WTC11 (cell line): ENCODE measurements around the gene RAD9A. TPM values are rescaled to one million over a fixed set of nuclear protein-coding genes. Genes with fewer than 3 reads are reported as not detected.

Source experiments
- ATAC-seq: fragments of 200-7000 bp; cut with Tn5 transposase; 2 replicates; pipeline ENCODE4 v1.10.0; 2021; ENCODE audit warnings: mild to moderate bottlenecking, moderate library complexity
- CTCF ChIA-PET: fragments of 300-600 bp; sonication (Branson Sonifier 250); formaldehyde crosslinking; loops from one replicate; lab custom pipeline; 2021; ENCODE audit warnings: antibody characterized with exemption; lab: Charles Lee
- POLR2A ChIA-PET: fragments of 350-600 bp; sonication (Branson Sonifier 250); formaldehyde crosslinking; loops from one replicate; lab custom pipeline; 2021; ENCODE audit warnings: antibody characterized with exemption; lab: Charles Lee
- DNase-seq: peaks from one replicate; pipeline ENCODE4 v3.0.0; 2021; ENCODE audit warnings: low spot score
- H3K27ac Mint-ChIP-seq: 2 replicates; pipeline ENCODE4 v1.8.0; 2021; ENCODE audit warnings: mixed read lengths
- H3K27me3 Mint-ChIP-seq: 2 replicates; pipeline ENCODE4 v1.8.0; 2021; ENCODE audit warnings: low read depth, mild to moderate bottlenecking, moderate library complexity, mixed read lengths
- H3K36me3 Mint-ChIP-seq: 2 replicates; pipeline ENCODE4 v1.8.0; 2021; ENCODE audit warnings: mixed read lengths
- H3K4me1 Mint-ChIP-seq: 2 replicates; pipeline ENCODE4 v1.8.0; 2022; ENCODE audit warnings: mixed read lengths
- H3K4me3 Mint-ChIP-seq: 2 replicates; pipeline ENCODE4 v1.8.0; 2021; ENCODE audit warnings: mild to moderate bottlenecking, moderate library complexity, mixed read lengths
- H3K9me3 Mint-ChIP-seq: 2 replicates; pipeline ENCODE4 v1.8.0; 2021; ENCODE audit warnings: mixed read lengths
- ELF4 ChIP-seq: sonication (generic); formaldehyde crosslinking; IDR thresholded peaks from 2 replicates; pipeline ENCODE4 v1.8.1; 2022; ENCODE audit warnings: low read depth, mild to moderate bottlenecking, moderate library complexity, missing genetic modification reagents
- EMX1 ChIP-seq: fragments of 250-450 bp; sonication (Bioruptor Pico); IDR thresholded peaks from 2 replicates; pipeline ENCODE4 v1.8.0; 2021; ENCODE audit warnings: mild to moderate bottlenecking
- IRF2 ChIP-seq: sonication (generic); formaldehyde crosslinking; IDR thresholded peaks from 2 replicates; pipeline ENCODE4 v1.8.0; 2022; ENCODE audit warnings: low read depth, missing genetic modification reagents, borderline replicate concordance
- MXD4 ChIP-seq: fragments of 250-450 bp; sonication (Bioruptor Pico); IDR thresholded peaks from 2 replicates; pipeline ENCODE4 v1.8.0; 2021; ENCODE audit warnings: mild to moderate bottlenecking, moderate library complexity, borderline replicate concordance
- MYBL2 ChIP-seq: sonication (generic); formaldehyde crosslinking; IDR thresholded peaks from 2 replicates; pipeline ENCODE4 v1.8.1; 2023; ENCODE audit warnings: mild to moderate bottlenecking, moderate library complexity, missing genetic modification reagents
- PRRX2 ChIP-seq: fragments of 250-450 bp; sonication (Bioruptor Pico); IDR thresholded peaks from 2 replicates; pipeline ENCODE4 v1.8.0; 2021; ENCODE audit warnings: mild to moderate bottlenecking
- SOX15 ChIP-seq: fragments of 250-450 bp; sonication (Bioruptor Pico); IDR thresholded peaks from 2 replicates; pipeline ENCODE4 v1.9.0; 2021; ENCODE audit warnings: mild to moderate bottlenecking
- TEAD4 ChIP-seq: sonication (generic); formaldehyde crosslinking; IDR thresholded peaks from 2 replicates; pipeline ENCODE4 v1.8.0; 2022; ENCODE audit warnings: mild to moderate bottlenecking, missing genetic modification reagents
- ZNF121 ChIP-seq: sonication (generic); formaldehyde crosslinking; IDR thresholded peaks from 2 replicates; pipeline ENCODE4 v1.8.0; 2023; ENCODE audit warnings: missing genetic modification reagents
- ZNF138 ChIP-seq: sonication (generic); formaldehyde crosslinking; conservative IDR thresholded peaks from 2 replicates; pipeline ENCODE4 v1.8.1; 2022; ENCODE audit warnings: mild to moderate bottlenecking, moderate library complexity, missing genetic modification reagents
- ZNF232 ChIP-seq: sonication (generic); formaldehyde crosslinking; IDR thresholded peaks from 2 replicates; pipeline ENCODE4 v1.8.0; 2022; ENCODE audit warnings: mild to moderate bottlenecking, missing genetic modification reagents
- ZNF317 ChIP-seq: sonication (generic); formaldehyde crosslinking; IDR thresholded peaks from 2 replicates; pipeline ENCODE4 v1.8.1; 2023; ENCODE audit warnings: low read depth, mild to moderate bottlenecking, moderate library complexity, missing genetic modification reagents, borderline replicate concordance
- ZNF423 ChIP-seq: fragments of 250-450 bp; sonication (Bioruptor Pico); IDR thresholded peaks from 2 replicates; pipeline ENCODE4 v2.1.2; 2022; ENCODE audit warnings: mild to moderate bottlenecking, moderate library complexity
- total RNA-seq: library from RNA; stranded (reverse); gene quantifications from 3 replicates; pipeline ENCODE4 v1.2.3, GENCODE V29; 2021
- TF ChIP-seq, protein P1 (sequence below): sonication (generic); formaldehyde crosslinking; IDR thresholded peaks from 2 replicates; pipeline ENCODE4 v1.8.0; 2022; ENCODE audit warnings: mild to moderate bottlenecking, missing genetic modification reagents
- TF ChIP-seq, protein P2 (sequence below): sonication (generic); formaldehyde crosslinking; IDR thresholded peaks from 2 replicates; pipeline ENCODE4 v1.8.0; 2023; ENCODE audit warnings: missing genetic modification reagents
- TF ChIP-seq, protein P3 (sequence below): sonication (generic); formaldehyde crosslinking; IDR thresholded peaks from 2 replicates; pipeline ENCODE4 v1.8.0; 2023; ENCODE audit warnings: mild to moderate bottlenecking, missing genetic modification reagents
- TF ChIP-seq, protein P4 (sequence below): sonication (generic); formaldehyde crosslinking; IDR thresholded peaks from 2 replicates; pipeline ENCODE4 v1.8.1; 2022; ENCODE audit warnings: missing genetic modification reagents, borderline replicate concordance
- TF ChIP-seq, protein P5 (sequence below): sonication (generic); formaldehyde crosslinking; IDR thresholded peaks from 2 replicates; pipeline ENCODE4 v1.8.1; 2022; ENCODE audit warnings: mild to moderate bottlenecking, moderate library complexity, missing genetic modification reagents
- TF ChIP-seq, protein P6 (sequence below): sonication (generic); formaldehyde crosslinking; IDR thresholded peaks from 2 replicates; pipeline ENCODE4 v1.8.1; 2023; ENCODE audit warnings: mild to moderate bottlenecking, missing genetic modification reagents, moderate library complexity

Gene RAD9A
- total RNA-seq, 1 experiment from 2014 or later = 45.5 TPM

DNA sequence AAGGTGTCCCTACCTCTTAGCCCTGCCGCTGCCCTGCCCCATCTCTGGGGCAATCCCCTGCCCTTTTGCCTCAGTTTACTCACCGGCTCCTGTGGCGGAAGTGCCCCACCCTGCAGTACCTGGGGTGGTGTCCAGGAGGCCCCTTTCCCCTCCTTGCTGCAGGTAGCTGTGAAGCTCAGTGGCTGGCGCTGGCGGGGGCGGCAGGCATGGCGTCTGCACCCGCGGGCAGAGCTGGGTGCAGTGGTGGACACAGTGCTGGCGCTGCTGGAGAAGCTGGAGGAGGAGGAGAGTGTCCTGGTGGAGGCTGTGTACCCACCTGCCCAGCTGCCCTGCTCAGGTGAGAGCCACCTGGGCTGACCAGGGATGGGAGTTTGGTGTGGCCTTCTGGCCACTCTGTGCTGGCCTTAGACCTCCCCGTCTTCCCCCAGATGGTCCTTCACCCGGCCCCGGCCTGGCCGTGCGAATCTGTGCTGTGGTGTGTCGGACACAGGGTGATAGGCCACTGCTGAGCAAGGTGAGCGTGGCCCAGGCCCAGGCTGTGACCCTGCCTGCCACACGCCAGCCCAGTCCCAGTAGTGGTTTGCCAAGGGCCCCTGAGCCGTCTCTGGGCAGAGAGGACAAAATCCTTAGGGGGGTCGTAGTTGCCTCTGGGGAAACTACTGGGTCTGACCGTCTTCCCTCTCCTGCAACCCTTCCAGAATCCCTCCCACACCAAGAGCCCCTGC, 27.7 kb downstream of the RAD9A start:
- Mint-ChIP-seq H3K27ac (no peak overlapping the region), H3K4me1 (peaks cover 19% of the 10 kb centered on the region), H3K27me3 (peaks cover 6% of the 10 kb centered on the region; the same call in 1 of the 2 replicates), H3K4me3 (peak overlapping the region; percentile 29), H3K9me3 (no peaks in the 10 kb centered on the region), H3K36me3 (no peaks in the 10 kb centered on the region)
- ChIA-PET POLR2A (interaction anchor here (0.8 to 2.5 kb wide), 4 partner anchors 9 to 454 kb away, joined by 3 to 11 read pairs (median 5); partner anchors contain the start of genes PPP1CA and RPS6KB2), CTCF (interaction anchor here (0.8 to 4.1 kb wide), 7 partner anchors 12 to 68 kb away, joined by 3 to 45 read pairs (median 5); partner anchors contain the start of genes PPP1CA and TBC1D10C)
- TF ChIP-seq, protein P1, sequence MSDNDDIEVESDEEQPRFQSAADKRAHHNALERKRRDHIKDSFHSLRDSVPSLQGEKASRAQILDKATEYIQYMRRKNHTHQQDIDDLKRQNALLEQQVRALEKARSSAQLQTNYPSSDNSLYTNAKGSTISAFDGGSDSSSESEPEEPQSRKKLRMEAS = no peak
- TF ChIP-seq, protein P2, sequence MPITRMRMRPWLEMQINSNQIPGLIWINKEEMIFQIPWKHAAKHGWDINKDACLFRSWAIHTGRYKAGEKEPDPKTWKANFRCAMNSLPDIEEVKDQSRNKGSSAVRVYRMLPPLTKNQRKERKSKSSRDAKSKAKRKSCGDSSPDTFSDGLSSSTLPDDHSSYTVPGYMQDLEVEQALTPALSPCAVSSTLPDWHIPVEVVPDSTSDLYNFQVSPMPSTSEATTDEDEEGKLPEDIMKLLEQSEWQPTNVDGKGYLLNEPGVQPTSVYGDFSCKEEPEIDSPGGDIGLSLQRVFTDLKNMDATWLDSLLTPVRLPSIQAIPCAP (CRISPR knock-in tag) = no peak
- TF ChIP-seq ZNF232 (CRISPR knock-in tag) (no peak), MYBL2 (CRISPR knock-in tag) (no peak), ELF4 (CRISPR knock-in tag) (no peak), PRRX2 (no peak), MXD4 (CRISPR knock-in tag) (no peak), ZNF121 (CRISPR knock-in tag) (no peak), ZNF138 (CRISPR knock-in tag) (no peak), SOX15 (CRISPR knock-in tag) (no peak), IRF2 (no peak), TEAD4 (CRISPR knock-in tag) (no peak), EMX1 (CRISPR knock-in tag) (no peak)
- TF ChIP-seq, protein P3, sequence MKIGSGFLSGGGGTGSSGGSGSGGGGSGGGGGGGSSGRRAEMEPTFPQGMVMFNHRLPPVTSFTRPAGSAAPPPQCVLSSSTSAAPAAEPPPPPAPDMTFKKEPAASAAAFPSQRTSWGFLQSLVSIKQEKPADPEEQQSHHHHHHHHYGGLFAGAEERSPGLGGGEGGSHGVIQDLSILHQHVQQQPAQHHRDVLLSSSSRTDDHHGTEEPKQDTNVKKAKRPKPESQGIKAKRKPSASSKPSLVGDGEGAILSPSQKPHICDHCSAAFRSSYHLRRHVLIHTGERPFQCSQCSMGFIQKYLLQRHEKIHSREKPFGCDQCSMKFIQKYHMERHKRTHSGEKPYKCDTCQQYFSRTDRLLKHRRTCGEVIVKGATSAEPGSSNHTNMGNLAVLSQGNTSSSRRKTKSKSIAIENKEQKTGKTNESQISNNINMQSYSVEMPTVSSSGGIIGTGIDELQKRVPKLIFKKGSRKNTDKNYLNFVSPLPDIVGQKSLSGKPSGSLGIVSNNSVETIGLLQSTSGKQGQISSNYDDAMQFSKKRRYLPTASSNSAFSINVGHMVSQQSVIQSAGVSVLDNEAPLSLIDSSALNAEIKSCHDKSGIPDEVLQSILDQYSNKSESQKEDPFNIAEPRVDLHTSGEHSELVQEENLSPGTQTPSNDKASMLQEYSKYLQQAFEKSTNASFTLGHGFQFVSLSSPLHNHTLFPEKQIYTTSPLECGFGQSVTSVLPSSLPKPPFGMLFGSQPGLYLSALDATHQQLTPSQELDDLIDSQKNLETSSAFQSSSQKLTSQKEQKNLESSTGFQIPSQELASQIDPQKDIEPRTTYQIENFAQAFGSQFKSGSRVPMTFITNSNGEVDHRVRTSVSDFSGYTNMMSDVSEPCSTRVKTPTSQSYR (CRISPR knock-in tag) = no peak
- TF ChIP-seq, protein P4, sequence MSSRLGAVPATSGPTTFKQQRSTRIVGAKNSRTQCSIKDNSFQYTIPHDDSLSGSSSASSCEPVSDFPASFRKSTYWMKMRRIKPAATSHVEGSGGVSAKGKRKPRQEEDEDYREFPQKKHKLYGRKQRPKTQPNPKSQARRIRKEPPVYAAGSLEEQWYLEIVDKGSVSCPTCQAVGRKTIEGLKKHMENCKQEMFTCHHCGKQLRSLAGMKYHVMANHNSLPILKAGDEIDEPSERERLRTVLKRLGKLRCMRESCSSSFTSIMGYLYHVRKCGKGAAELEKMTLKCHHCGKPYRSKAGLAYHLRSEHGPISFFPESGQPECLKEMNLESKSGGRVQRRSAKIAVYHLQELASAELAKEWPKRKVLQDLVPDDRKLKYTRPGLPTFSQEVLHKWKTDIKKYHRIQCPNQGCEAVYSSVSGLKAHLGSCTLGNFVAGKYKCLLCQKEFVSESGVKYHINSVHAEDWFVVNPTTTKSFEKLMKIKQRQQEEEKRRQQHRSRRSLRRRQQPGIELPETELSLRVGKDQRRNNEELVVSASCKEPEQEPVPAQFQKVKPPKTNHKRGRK = no peak
- TF ChIP-seq, protein P5, sequence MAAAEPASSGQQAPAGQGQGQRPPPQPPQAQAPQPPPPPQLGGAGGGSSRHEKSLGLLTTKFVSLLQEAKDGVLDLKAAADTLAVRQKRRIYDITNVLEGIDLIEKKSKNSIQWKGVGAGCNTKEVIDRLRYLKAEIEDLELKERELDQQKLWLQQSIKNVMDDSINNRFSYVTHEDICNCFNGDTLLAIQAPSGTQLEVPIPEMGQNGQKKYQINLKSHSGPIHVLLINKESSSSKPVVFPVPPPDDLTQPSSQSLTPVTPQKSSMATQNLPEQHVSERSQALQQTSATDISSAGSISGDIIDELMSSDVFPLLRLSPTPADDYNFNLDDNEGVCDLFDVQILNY (CRISPR knock-in tag) = no peak
- no peak for ATAC-seq
- DNase-seq = no peak

DNA sequence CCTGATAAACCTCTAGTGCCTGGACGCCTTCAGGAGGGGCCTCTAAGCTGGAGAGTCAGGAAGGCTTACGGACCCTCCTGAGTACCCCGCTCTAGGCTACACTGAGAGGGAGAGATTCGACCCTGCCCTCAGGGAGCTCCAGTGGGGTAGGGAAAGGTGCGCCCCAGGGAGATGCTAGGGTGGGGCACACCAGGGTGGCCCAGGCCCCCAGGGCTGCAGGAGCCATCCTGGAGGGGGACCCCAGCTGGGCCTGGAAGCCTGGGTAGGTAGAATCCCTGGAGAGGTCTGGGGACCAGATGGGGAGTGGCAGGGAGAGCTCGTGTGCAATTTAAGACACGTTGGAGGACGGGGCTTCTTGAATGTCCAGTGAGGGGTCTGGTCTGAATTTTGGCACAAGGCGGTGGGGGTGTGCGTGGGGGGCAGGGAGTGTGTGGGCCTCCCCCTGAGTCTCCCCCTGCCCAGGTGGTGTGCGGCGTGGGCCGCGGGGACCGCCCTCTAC, 28.4 kb downstream of the RAD9A start:
- Mint-ChIP-seq H3K27ac (no peak overlapping the region), H3K4me3 (peak overlapping the region; percentile 63), H3K9me3 (no peaks in the 10 kb centered on the region), H3K36me3 (no peaks in the 10 kb centered on the region), H3K27me3 (peaks cover 6% of the 10 kb centered on the region; the same call in 1 of the 2 replicates), H3K4me1 (peaks cover 19% of the 10 kb centered on the region)
- DNase-seq = no peak
- no peak for TF ChIP-seq ZNF317 (CRISPR knock-in tag)
- TF ChIP-seq, protein P6, sequence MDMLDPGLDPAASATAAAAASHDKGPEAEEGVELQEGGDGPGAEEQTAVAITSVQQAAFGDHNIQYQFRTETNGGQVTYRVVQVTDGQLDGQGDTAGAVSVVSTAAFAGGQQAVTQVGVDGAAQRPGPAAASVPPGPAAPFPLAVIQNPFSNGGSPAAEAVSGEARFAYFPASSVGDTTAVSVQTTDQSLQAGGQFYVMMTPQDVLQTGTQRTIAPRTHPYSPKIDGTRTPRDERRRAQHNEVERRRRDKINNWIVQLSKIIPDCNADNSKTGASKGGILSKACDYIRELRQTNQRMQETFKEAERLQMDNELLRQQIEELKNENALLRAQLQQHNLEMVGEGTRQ = no peak
- peak; percentile 35; the same call in 1 of the 2 replicates for TF ChIP-seq ZNF423 (CRISPR knock-in tag)
- no peak for ATAC-seq
- ChIA-PET CTCF (interaction anchor here (0.8 to 4.1 kb wide), 8 partner anchors 18 to 209 kb away, joined by 3 to 45 read pairs (median 6); partner anchors contain the start of genes CLCF1, NUDT8, PPP1CA and TBC1D10C), POLR2A (interaction anchor here (0.8 to 2.5 kb wide), 6 partner anchors 8 to 49 kb away, joined by 3 to 11 read pairs (median 4); partner anchors contain the start of genes PPP1CA, RAD9A, RPS6KB2 and TMEM134)
